Fibroblast of the aortic adventitia (primary cell): ENCODE measurements around the gene LRP1B. TPM values are rescaled to one million over a fixed set of nuclear protein-coding genes. Genes with fewer than 3 reads are reported as not detected.
"Not testable (repeated sequence)": the region's sequence is repeated elsewhere in the genome, so short reads cannot be mapped to it uniquely, and the experiment has no call there.

Experiments
- DNase-seq: peaks from one replicate; pipeline ENCODE4 v3.0.0-alpha.2; 2010; ENCODE audit warnings: low read depth
- H3K4me3 ChIP-seq: 2 replicates; pipeline ENCODE4 v1.5.1; 2011; ENCODE audit warnings: low read depth, mild to moderate bottlenecking, control low read depth, low read length, moderate library complexity
- CTCF ChIP-seq: IDR thresholded peaks from 2 replicates; pipeline ENCODE4 v1.5.1; 2011; ENCODE audit warnings: mild to moderate bottlenecking, low read length, control low read depth, inconsistent platforms; ENCODE audit not compliant: insufficient read depth
- total RNA-seq: library from RNA; depleted of rRNA; stranded (reverse); fragments of >200 nt; gene quantifications from 2 replicates; pipeline ENCODE4 v1.2.3, GENCODE V29; 2012; ENCODE audit warnings: low replicate concordance

Gene LRP1B
- total RNA-seq, 1 donor = 0.36 TPM

GRCh38 chr2:140288726-140289125, 1842.1 kb downstream of the LRP1B start:
- H3K4me3 ChIP-seq = no peak overlapping the region
- DNase-seq = no peak
- TF ChIP-seq CTCF = no peak

GRCh38 chr2:140288213-140288612, 1842.6 kb downstream of the LRP1B start:
- DNase-seq = no peak
- no peak for TF ChIP-seq CTCF
- no peak overlapping the region for H3K4me3 ChIP-seq

- peak; percentile 40 for DNase-seq
- no peak overlapping the region for H3K4me3 ChIP-seq
- TF ChIP-seq CTCF = no peak
Measured at GRCh38 chr2:140286377-140286776, 1844.4 kb downstream of the LRP1B start.

GRCh38 chr2:140277344-140277743, 1853.5 kb downstream of the LRP1B start:
- H3K4me3 ChIP-seq, DNase-seq: not testable (repeated sequence)

GRCh38 chr2:140276661-140277060, 1854.2 kb downstream of the LRP1B start:
- no peak for TF ChIP-seq CTCF
- DNase-seq = no peak
- H3K4me3 ChIP-seq = no peak overlapping the region

- no peak overlapping the region for H3K4me3 ChIP-seq
- no peak for TF ChIP-seq CTCF
- no peak for DNase-seq
Measured at GRCh38 chr2:140275427-140275826, 1855.4 kb downstream of the LRP1B start.

- TF ChIP-seq CTCF = no peak
- H3K4me3 ChIP-seq = no peak overlapping the region
- no peak for DNase-seq
Measured at GRCh38 chr2:140274891-140275290, 1855.9 kb downstream of the LRP1B start.
